GM21381 (cell line): ENCODE measurements around the gene ZBTB46.
"Not testable (repeated sequence)": the region's sequence is repeated elsewhere in the genome, so short reads cannot be mapped to it uniquely, and the experiment has no call there.

Source experiments
- ATAC-seq: cut with Tn5 transposase; IDR thresholded peaks from one replicate; pipeline ENCODE4 v1.9.1; 2021; ENCODE audit warnings: mild to moderate bottlenecking, moderate library complexity; ENCODE audit not compliant: unreplicated experiment

The ZBTB46 gene, protein sequence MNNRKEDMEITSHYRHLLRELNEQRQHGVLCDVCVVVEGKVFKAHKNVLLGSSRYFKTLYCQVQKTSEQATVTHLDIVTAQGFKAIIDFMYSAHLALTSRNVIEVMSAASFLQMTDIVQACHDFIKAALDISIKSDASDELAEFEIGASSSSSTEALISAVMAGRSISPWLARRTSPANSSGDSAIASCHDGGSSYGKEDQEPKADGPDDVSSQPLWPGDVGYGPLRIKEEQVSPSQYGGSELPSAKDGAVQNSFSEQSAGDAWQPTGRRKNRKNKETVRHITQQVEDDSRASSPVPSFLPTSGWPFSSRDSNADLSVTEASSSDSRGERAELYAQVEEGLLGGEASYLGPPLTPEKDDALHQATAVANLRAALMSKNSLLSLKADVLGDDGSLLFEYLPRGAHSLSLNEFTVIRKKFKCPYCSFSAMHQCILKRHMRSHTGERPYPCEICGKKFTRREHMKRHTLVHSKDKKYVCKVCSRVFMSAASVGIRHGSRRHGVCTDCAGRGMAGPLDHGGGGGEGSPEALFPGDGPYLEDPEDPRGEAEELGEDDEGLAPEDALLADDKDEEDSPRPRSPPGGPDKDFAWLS

DNA sequence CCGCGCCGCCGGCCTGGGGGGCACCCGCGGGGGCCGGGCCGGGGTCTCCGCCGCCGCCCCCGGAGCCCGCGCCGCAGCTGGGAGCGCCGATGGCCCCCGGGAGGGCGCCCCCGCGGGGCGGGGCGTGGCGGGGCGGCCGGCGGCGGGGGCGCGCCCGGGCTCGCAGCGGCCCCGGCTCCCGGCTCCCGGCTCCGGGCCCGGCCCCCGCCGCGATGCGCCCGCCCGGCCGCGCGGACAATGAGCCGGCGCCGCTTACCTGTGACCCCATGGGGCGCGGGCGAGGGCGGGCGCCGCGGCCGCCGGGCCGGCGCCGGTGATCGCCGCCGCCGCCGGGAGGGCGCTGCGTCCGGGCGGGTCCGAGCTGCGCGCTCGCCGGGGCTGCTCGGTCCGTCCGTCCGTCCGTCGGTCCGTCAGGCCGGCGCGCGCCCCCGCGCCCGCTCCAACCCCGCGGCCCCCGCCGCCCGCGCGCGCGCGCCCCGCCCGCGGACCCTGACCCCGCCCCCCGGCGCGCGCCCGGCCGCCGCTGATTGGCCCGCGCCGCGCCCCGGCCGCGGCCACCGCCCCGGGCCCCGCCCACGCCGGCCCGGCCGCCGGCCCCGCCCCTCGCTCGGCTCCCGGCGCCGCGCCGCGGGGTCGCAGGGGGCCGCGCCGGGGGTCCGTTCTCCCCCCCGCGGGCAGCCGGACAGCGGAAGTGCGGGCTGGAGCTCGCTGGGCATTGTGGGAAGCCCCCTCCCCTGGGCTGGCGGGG is at the start of gene ZBTB46:
ZBTB46 (minus strand) TSS at position 424 of the 748 bp plus-strand sequence. CDS start 40,507 bp downstream, outside the sequence.
- no peak for ATAC-seq

DNA sequence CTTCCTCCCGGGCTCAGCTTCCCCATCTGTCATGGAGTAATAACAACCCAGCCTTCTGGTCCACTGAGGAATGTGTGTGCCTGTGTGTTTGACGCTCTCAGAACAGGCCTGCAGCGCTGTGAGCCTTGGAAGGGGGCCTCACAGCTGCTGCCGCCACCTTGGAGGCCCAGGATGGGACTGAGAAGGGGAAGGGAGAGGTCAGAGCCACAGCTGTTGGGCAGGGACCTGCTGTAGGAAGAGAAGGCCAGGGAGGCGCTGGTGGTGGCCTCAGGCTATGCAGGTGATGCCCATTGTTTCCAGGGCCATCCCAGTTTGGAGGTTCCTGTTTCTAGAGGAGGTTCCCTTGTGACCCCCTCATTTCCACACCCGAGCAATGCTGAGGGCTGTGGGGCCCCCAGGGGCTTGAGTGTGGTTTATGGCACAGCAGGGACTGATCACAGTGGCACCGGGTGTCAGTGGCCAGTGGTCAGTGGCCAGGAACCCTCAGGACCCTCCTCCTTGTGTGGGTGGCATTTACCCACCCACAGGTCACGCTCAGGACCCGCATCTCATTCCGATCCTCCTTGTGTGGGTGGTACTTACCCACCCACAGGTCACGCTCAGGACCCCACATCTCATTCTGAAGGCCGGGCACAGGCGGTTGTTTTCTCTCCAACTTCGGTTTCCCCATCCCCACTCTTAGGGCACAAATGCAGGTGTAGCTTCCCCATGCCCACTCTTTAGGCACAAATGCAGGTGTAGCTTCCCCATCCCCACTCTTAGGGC is 48.0 kb upstream of the ZBTB46 start:
- no peak for ATAC-seq

DNA sequence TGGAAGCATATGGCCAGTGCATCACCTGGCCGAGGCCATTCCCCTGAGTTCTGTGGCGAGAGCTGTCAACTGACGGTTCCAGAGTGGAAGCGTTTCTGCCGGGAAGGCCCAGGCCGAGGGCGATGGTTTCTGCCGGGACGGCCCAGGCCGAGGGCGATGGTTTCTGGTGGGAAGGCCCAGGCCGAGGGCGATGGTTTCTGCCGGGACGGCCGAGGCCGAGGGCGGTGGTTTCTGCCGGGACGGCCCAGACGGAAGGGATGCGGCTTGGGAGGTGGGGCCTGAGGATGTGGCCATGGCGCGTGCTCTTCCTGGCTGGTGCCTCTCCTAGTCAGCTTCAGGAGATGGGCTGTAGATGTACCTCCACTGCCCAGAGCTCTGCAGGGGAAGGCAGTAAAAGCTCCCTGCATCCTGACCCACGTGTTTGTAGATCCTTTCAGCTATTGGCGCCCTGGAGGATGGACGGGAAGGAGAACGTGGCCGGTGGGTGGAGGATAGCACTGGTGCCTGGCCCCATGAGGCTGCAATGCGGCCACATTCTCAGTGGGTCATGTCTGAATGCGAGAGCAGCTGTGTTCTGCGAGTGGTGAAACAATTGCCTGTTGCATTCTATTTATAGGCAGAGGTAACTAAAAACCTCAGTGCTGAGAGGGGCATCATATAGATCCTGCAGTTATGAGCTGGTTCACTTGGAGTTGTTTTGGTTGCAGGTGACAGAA is 46.8 kb upstream of the ZBTB46 start:
- ATAC-seq = no peak

DNA sequence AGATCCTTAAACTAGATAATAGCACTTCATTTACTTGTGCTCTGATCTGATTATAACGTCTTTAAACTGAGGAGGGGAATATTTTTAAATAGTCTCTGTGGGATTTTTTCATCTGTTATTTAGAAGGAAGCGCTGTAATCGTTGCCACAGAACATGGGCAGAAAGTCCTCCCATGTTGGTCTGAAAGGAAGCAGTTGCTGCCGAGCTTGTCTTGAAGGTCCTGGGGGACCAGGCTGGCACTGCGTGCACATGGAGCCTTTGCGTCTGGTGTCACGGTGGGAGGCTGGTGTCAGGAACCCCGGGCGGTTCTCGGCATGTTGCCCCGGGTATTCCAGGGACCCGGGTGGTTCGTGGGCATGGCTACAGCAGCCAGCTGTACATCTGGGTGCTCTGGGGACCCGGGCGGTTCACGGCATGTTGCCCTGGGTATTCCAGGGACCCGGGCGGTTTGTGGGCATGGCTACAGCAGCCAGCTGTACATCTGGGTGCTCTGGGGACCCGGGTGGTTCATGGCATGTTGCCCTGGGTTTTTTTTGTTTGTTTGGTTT is 45.5 kb upstream of the ZBTB46 start:
- ATAC-seq = no peak

DNA sequence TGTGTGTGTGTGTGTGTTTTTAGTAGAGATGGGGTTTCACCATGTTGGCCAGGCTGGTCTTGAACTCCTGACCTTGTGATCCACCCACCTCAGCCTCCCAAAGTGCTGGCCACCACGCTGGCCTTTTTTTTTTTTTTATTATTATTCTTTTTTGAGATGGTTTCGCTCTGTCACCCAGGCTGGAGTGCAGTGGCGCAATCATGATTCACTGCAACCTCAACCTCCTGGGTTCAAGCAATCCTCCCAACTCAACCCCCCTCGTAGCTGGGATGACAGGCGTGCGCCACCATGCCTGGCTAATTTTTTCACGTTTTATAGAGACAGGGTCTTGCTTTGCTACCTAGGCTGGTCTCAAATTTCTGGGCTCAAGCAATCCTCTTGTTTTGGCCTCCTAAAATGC is 43.2 kb upstream of the ZBTB46 start:
- not testable (repeated sequence) for ATAC-seq

DNA sequence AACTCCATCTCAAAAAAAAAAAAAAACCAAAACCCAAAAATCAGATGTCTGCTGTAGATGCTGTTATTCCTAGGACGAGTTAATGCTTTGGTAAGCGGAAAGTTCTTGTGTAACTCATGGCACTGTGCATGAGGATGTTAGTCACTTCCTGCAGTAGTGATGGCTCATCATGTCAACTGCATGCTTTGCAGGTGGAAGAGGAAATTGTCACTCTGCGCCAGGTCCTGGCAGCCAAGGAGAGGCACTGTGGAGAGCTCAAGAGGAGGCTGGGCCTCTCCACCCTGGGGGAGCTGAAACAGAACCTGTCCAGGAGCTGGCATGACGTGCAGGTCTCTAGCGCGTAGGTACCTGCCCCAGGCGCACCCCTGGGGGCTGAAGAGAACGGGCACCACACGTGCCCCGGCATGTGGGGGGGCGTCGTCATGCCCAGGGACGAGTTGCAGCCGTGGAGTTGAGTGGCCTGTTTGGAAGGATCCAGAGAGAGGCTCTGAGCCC is 42.5 kb upstream of the ZBTB46 start:
- no peak for ATAC-seq

DNA sequence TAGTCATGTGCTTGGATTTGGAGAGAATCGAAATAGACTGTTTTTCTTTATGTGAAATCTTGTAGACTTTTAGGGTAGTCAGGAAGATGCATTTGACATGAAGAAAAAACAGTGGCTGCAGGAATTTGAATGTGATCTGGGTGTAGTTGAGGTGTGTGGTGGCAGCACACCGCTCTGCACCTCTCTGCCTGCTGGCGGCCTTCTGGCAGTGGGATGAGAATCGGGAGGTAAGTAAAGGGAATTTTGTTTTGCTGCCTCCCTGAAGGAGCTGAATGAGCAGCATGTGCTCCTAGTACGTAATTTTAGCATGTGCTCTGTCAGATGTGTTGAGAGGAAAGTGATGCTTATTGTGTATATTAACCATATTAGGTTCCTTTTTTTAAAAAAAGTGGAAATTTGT is 37.2 kb upstream of the ZBTB46 start:
- no peak for ATAC-seq

DNA sequence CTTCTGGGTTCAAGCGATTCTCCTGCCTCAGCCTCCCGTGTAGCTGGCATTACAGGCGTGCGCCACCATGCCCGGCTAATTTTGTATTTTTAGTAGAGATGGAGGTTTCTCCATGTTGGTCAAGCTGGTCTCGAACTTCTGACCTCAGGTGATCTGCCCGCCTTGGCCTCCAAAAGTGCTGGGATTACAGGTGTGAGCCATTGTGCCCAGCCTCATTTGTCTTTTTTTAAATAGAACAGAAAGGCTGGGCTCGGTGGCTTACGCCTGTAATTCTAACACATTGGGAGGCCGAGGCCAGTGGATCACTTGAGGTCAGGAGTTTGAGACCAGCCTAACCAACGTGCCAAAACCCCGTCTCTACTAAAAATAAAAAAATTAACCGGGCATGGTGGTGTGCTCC is 36.0 kb upstream of the ZBTB46 start:
- not testable (repeated sequence) for ATAC-seq

DNA sequence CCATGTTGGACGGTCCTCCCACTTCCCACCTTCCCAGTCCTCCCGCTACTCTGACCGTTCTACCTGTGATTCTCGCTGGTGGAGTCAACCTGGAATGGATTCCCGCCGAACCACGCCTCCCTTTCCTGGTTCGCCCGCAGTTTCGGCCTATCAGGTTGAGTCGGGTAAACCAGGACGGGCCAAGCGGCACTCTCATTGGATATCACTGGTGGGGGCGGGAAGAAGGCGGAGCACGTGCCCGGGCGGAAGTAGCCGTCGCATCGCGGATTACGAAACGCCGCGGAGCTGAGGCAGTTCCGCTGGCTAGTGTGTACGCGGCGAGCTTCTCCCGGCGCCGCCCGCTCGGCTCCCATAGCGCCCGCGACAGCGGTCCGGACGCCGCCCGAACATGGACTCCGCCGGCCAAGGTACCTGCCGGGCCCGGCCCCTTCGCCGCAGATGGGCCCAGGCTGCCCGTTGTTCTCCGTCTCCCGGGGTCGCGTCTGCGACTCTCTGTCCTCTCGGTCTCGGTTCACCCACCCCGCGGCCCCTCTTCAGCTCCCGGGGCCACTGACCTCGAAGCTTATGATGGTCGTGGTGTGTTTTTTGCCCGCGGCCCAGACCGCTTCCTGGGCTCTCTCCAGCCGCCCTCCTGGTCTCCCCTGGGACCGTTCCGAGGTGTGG is 34.0 kb upstream of the ZBTB46 start, which contains the start of gene TPD52L2:
TPD52L2 (plus strand) TSS at position 293 of the 663 bp plus-strand sequence; CDS start at position 389, 96 bp downstream.
- ATAC-seq = peak; percentile 71

DNA sequence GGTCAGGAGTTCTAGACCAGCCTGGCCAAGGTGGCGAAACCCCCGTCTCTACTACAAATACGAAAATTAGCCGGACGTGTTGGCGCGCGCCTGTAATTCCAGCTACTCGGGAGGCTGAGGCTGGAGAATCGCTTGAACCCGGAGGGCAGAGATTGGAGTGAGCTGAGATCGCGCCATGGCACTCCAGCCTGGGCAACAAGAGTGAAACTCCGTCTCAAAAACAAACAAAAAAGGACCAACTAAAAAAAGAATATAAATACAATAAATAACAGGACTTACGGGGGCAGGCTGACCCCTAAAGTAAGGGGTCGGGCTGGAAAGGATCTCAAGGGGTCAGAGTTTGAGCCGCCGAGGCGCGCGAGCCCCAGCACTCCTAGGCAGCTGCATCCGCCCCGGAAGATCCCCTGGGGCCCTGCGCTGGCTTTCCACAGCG is 33.5 kb upstream of the ZBTB46 start:
- peak; percentile 5 for ATAC-seq

DNA sequence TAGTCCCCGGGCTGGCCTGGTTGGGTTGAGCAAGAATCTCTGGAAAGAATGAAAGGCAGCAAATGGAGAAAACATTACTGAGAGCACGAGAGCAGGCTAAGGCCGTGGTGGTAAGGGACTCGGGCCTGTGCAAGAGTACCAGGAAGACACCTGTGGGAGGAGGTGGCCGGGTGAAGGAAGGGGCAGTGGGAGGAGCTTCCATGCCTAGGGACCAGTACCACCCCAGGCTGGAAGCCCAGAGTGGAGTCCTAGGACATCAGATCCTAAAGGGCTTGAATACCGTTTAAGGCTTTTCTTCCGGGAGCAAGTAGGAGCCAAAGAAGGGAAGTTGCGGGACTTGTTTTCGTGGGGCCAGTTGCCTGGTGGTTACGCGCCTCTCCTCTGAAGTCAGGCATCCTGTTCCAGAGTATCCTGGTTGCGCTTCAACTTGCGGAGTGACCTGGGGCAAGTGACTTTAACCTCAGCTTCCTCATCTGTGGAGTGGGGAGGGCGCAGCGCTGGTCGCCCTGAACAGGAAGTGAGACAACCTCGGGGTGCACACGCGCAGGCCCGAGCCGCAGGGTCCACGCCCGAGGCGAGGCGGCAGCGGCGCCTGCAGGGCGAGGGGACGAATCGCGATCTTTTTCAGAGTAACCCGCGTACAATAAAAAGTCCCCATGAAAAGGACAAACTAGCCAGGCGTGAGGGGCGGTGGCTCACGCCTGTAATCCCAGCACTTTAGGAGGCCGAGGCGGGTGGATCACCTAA is 32.9 kb upstream of the ZBTB46 start:
- peak; percentile 59 for ATAC-seq

DNA sequence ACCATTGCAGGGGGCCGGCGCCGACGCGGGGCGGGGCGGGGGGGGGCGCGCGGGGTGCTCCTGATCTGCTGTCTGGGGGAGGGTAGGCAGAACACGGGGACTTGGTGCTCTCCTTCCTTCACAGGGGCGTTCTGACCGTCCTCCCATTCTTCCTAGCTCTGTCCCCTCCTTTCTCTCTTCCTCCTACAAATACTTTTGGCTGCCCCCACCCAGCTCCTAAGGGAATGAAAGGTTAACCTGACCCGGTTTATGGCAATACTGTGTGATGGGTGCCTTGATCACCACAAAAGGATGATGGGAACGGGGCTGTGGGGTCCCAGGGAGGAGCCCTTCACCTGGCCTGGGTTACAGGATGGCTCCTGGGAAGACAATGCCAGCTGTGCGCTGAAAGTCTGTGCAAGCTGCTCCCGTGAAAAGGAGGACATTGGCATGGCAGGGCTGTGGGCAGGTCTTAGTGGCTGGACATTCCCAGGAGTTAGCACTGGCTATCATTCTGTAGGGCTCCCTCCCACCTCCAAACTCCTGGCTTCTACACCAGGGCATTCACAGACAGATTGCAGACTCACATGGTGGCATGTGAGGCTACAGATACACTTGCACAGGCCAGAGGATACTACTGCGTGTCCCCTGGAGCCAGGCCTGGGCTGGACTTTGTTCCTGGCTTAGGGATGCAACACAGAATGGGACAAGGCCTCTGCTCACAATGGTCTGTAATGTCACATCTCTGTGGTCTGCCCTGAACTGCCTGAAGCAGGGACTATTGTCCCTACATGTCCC is 32.1 kb upstream of the ZBTB46 start:
- no peak for ATAC-seq

DNA sequence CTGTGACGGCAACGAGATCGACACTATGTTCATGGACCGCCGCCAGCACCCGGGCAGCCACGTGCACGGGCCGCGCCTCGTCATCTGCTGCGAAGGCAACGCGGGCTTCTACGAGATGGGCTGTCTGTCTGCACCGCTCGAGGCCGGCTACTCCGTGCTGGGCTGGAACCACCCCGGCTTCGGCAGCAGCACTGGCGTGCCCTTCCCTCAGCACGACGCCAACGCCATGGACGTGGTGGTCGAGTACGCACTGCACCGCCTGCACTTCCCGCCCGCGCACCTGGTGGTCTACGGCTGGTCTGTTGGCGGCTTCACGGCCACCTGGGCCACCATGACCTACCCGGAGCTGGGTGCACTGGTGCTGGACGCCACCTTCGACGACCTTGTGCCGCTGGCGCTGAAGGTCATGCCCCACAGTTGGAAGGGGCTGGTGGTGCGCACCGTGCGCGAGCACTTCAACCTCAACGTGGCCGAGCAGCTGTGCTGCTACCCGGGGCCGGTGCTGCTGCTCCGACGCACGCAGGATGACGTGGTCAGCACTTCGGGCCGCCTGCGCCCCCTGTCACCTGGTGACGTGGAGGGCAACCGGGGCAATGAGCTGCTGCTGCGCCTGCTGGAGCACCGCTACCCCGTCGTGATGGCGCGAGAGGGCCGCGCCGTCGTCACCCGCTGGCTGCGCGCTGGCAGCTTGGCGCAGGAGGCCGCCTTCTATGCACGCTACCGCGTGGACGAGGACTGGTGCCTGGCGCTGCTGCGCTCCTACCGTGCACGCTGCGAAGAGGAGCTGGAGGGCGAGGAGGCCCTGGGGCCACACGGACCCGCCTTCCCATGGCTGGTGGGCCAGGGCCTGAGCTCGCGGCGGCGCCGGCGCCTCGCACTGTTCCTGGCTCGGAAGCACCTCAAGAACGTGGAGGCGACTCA is 31.2 kb upstream of the ZBTB46 start:
- no peak for ATAC-seq

DNA sequence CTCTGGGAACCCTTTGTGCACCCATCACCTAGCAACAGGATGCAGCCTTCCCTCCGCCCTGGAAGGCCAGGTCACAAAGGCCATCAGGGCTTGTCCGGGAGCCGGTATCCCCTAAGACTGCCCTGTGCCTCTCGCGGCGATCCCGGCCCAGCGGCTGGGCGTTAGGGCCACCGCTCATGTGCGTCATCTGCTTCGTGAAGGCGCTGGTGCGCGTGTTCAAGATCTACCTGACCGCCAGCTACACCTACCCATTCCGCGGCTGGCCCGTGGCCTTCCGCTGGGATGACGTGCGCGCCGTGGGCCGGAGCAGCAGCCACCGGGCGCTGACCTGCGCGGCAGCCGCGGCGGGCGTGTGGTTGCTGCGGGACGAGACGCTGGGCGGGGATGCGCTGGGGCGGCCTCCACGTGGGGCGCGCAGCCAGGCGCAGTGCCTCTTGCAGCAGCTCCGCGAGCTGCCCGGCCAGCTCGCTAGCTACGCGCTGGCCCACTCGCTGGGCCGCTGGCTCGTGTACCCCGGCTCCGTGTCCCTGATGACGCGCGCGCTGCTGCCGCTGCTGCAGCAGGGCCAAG is 30.4 kb upstream of the ZBTB46 start, which contains the start of gene ABHD16B:
ABHD16B (plus strand) TSS at position 134 of the 570 bp plus-strand sequence; CDS start at position 177, 43 bp downstream.
- no peak for ATAC-seq

DNA sequence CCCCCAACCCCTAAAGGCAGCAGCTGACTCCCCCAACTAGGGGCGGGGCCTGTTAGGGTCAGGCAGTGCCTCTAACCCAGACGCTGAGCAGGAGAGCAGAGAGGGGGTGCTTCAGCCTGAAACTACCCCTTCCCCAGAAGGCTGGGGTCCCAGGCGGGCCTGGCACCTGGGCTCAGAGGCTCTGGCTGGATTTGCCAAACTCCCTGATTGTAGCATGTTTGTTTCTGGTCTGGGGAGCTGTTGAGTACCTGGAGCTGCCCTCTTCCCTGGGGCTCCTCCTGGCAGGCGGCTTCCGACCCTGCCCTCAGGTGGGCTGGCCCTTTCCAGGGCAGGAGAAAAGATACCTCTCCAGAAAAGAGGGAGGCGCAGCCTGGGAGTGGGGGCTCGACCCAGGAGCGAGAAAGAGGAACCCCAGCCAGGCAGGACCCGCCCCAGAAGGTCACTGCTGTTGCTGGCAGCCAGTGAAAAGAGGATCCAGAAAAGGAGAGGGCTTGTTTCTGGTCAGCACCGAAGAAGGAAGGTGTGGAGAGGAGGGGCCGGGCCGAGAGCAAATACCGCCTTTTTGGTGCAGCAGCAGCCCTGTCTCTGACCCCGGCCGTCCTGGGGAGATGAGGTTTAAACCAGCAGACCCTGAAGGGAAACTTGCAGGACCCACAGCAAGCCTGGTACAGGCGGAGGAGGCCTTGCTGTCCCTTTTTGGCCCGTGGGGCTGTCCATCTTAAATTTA is 29.4 kb upstream of the ZBTB46 start:
- ATAC-seq = no peak
